GM21723 (cell line): ENCODE results near the gene CSGALNACT2.
A peak's percentile ranks its signal among the peaks of the same experiment; 100 is the strongest.

Experiments used
- ATAC-seq: cut with Tn5 transposase; IDR thresholded peaks from one replicate; pipeline ENCODE4 v1.9.1; 2021; ENCODE audit warnings: mild to moderate bottlenecking, moderate library complexity; ENCODE audit not compliant: unreplicated experiment

Gene CSGALNACT2

GRCh38 chr10:43123361-43124093, 14.7 kb upstream of the CSGALNACT2 start:
- no peak for ATAC-seq

DNA sequence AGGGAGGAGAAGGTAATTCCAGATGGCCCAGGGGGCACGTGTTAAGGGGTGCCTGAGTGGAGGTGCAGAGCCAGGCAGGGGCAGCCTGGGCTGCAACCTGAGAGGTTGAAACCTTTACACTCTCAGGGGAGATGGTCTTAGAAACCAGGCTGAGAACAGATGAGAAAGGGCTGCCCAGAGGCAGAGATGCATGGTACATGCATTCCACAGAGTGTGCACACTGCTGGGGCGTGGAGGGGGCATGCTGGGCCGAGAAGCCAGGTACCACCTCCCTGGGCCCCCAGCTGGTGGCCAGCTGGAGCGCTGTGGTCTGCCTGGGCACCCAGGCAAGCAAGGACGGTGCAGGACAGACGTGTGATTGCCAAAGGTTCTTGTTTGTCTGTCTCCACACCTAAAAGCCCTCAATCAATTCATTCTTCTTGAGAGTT, 14.1 kb upstream of the CSGALNACT2 start:
- no peak for ATAC-seq

GRCh38 chr10:43124574-43125273, 13.5 kb upstream of the CSGALNACT2 start:
- ATAC-seq: no peak

GRCh38 chr10:43125274-43125845, 12.9 kb upstream of the CSGALNACT2 start:
- no peak for ATAC-seq

GRCh38 chr10:43125881-43126731, 12.1 kb upstream of the CSGALNACT2 start:
- ATAC-seq: no peak

DNA sequence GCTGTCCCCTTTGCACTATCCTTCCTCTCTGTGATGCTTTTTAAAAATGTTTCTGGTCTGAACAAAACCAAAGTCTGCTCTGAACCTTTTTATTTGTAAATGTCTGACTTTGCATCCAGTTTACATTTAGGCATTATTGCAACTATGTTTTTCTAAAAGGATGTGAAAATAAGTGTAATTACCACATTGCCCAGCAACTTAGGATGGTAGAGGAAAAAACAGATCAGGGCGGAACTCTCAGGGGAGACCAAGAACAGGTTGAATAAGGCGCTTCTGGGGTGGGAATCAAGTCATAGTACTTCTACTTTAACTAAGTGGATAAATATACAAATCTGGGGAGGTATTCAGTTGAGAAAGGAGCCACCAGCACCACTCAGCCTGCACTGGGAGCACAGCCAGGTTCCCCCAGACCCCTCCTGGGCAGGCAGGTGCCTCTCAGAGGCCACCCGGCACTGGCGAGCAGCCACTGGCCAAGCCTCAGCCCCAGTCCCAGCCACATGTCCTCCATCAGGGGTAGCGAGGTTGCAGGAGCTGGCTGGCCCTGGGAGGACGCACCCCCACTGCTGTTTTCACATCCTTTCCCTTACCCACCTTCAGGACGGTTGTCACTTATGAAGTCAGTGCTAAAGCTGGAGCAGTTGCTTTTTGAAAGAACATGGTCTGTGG, 11.4 kb upstream of the CSGALNACT2 start:
- ATAC-seq: no peak

DNA sequence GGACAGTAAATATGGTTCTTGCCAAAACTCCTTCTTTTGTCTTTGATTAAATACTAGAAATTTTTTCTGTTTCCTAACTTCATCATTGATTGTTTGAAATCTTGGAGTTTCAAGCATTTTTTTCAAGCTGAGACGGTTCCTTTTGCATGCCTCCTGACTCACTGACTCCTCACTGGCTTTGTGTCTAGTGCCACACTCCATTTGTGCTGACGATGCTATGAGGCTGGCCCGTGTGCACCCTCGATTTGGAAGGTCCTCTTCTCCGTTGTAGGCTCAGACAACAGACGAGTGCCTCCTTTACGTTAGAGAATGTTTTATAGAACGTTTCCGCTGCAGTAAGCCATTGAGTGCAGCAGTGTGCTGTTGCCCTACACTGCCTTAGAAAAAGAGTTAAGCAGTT, 10.8 kb upstream of the CSGALNACT2 start:
- ATAC-seq: no peak

DNA sequence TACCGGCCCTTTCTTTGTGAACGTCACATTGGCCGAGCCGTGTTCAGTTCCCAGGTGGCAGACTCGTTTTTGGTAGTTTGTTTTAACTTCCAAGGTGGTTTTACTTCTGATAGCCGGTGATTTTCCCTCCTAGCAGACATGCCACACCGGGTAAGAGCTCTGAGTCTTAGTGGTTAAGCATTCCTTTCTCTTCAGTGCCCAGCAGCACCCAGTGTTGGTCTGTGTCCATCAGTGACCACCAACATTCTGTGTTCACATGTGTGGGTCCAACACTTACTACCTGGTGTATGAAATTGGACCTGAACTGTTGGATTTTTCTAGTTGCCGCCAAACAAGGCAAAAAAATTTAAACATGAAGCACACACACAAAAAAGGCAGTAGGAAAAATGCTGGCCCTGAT, 9.9 kb upstream of the CSGALNACT2 start:
- ATAC-seq: no peak

GRCh38 chr10:43128958-43129706, 9.1 kb upstream of the CSGALNACT2 start:
- peak; percentile 84 for ATAC-seq

DNA sequence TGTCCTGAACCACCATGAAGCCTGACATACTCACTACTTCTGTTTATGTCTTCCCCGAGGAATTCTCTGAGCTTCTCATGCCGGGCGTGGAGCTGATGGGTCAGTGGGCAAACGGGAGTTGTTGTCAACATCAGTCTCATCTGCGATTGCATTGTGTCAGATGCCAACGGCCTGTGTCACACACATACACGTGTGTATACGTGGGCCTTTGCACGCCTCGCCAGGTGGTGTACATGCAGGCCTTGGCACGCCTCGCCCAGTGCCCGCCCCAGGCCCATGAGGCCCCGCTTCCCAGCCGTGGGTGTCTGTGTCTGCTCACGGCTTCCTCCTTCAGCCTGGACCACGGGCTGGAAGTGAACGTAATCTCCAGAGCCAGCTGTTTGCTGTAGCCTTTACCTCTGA, 7.5 kb upstream of the CSGALNACT2 start:
- ATAC-seq: no peak

GRCh38 chr10:43131256-43131655, 7.0 kb upstream of the CSGALNACT2 start:
- ATAC-seq: no peak

DNA sequence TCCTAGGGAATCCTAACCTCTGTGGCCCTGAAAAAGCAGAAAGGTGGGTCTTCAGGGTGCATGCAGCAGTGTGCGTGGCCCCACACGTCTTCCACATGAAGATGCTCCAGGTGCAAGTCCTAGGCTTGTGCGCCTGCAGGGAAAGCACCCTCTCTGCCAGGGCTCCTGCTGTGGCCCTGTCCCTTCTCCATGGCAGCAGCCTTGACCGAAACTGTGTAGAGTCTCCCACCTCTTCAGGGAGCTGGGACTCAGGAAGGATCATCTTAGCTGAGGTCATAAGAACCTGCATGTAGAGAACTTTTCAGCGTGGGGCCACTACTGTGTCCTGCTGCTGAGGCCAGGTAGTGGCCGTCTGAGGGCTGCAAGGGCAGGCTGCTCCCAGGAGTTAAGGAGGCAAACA, 6.3 kb upstream of the CSGALNACT2 start:
- no peak for ATAC-seq

DNA sequence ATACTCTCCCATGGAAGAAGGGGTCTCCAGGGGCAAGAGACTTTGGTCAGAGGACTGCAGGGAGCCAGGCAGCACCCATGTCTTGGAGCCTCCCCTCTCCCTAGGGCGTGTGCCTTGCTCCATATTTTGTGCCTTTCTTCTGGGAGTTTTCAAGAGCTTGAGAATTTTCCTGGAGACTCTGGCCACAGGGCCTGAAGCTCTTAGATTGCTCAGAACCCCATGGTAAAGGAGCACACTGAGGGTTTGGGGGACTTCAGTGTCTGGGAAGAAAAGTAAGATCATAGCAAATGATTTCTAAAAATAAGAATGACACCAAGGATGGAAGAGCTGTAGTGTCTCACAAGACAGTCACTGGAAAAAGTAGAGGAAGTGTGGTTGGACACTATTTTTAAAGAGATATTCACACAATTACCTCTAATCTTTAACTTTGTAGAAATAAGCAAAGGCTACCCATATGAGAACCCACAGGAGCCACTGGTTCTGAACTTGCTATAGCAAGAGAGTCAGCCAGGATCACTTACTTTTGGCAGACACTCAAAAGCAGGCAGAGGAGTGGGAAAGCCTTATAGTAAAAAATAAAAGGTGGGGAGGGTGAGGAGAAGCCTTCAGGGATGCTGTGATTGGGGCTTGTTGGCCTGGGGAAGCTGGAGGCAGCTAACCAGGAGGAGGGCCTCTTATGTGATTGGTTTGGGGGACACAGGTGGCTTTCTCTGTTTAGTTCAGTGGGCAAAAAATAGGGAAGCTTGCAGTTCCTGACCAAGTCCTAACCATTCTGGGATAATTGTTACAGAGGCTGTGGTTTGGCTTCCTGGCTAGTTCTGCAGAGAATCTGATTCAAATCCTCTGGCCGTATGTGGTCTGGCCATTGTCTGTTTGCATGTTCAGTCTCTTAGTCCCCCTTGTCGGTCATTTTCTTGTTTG, 5.1 kb upstream of the CSGALNACT2 start:
- ATAC-seq: no peak

DNA sequence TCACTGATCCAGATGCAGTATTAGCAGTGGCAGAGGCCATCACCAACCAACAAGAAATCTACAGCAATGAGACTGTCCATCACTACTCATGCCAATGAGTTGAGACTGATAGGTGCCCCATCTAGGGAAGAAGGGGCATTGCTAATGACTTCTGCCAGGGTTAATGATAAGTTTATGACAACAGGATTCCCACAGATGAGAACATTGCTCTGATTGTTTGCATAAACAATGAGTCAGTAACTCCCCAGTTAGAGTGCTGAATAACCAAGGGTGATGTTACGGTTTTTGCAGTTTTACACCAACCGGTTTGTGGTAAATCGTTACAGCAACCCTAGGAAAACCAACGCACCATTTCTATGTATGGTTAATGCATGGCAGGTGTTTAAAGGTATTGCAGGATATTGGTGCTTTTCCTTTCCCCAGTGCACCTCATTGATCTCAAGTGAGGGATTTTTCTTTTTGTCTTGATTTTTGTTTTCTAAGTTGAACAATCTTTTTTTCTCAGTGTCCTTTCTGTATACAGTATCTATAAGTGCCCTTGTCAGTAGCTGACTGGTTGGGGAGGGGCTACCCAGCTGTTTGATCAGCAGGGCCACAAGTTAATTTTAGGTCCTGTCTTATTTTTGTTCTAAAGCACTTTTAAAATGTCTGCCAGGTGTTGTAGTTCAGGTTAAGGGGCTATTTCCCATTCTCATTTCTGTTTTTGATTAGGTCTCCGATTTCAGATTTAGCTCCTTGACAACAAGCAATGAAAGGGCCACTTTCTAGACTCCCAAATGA, 3.9 kb upstream of the CSGALNACT2 start:
- ATAC-seq: no peak

GRCh38 chr10:43135064-43135463, 3.2 kb upstream of the CSGALNACT2 start:
- ATAC-seq: no peak

- no peak for ATAC-seq
Measured at GRCh38 chr10:43135656-43136055, 2.6 kb upstream of the CSGALNACT2 start.

DNA sequence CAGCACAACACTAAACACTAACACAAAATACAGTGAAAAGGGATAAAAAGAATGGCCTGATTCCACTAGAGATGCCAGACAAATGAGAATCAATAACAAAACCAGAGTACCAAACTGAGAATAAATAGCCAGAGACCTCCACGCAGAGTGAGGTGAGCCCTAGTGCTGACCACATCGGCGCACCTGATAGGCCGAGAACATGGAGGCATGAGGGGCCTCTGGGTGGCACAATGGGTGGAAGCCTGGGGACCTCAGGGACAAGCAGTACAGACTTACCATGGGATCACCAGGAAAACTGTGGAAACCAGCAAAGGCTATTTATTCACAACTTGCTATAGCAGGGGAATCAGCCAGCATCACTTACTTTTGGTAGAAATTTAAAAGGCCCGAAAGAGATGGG, 1.8 kb upstream of the CSGALNACT2 start:
- no peak for ATAC-seq
